HG03095 (cell line): ENCODE measurements around the gene SIRT1.
"Not testable (repeated sequence)": the region's sequence is repeated elsewhere in the genome, so short reads cannot be mapped to it uniquely, and the experiment has no call there.

Experiments
- ATAC-seq: cut with Tn5 transposase; IDR thresholded peaks from one replicate; pipeline ENCODE4 v1.9.1; 2021; ENCODE audit warnings: moderate library complexity; ENCODE audit not compliant: unreplicated experiment

Gene SIRT1

DNA sequence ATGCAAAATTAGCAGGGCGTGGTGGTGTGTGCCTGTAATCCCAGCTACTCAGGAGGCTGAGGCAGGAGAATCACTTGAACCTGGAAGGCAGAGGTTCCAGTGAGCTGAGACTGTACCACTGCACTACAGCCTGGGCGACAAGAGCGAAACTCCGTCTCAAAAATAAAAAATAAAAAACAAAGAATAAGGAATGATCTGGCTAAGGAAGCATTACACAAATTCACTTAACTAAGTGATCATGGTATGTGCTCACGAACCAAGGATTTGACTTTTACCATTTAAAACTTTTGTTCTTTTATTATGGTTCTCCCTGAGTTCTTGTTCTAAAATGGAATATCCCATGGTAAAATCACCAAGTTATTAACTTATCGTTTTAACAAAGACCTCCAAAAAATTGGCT lies 71.2 kb downstream of the SIRT1 start:
- no peak for ATAC-seq

DNA sequence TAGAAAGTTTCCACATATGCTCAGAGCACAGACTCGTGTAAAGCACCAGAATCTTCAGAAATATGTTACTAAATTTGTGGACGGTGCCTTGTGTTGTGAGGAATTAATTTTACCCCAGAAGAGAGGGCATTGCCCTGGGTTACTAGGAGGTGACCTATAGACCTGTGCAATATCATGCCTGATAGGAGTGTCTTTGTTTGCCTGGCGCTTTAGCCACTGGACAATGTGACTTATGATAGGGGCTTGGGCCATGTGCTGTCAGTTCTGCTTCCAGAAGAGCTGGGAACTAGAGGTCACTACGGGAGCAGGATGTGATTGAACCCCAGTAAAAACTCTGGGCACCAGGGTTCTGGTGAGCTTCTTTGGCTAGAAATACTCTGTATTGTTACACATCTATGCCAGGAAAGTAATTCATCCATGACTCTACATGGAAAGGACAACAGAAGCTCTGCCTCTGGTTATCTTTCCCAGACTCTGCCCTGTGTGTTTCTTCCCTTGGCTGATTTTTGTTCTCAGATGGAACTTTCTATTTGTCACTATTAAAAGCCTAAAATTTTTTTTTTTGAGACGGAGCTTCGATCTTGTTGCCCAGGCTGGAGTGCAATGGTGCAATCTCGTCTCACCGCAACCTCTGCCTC lies 75.5 kb downstream of the SIRT1 start:
- no peak for ATAC-seq

DNA sequence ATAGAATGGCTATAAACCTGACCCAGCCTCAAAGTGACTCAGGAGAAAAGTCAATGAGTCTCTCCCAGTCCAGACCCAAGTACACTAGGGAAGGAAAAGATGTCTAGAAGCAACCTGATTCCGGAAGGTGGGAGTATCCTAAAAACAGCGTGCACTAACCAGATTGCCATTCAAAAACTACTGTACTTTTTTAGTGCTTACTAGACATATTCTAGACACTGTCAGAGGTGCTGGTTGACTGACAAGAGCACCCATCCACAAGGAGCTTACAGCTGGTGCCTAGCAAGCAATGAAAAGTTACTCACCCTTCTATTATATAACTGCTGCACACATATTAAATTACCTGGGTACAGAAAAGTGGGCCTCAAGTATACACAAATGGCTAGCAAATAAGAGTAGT lies 81.0 kb downstream of the SIRT1 start:
- ATAC-seq: no peak

DNA sequence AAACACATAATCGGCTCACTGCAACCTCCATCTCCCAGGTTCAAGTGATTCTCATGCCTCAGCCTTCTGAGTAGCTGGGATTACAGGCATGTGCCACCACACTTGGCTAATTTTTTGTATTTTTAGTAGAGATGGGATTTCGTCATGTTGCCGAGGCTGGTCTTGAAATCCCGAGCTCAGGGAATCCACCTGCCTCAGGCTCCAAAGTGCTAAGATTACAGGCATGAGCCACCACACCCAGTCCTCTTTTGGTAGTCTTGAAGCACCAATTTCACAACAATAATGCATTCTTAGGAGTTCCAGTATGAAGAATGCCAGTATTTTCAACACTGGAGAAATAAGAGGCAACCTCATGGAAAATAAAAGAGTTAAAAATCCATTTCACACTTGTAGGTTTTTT lies 81.6 kb downstream of the SIRT1 start:
- ATAC-seq: not testable (repeated sequence)
